Colonic mucosa (tissue), 4 donors: ENCODE measurements around the gene TMA7. TPM values are rescaled to one million over a fixed set of nuclear protein-coding genes. Genes with fewer than 3 reads are reported as not detected.

Experiments used
- DNase-seq: peaks from one replicate; pipeline ENCODE4 v3.0.0-alpha.2; 2020
- H3K27ac ChIP-seq: fragments of 200-600 bp; one replicate; pipeline ENCODE4 v1.8.0; 2021
- H3K27me3 ChIP-seq: fragments of 200-600 bp; one replicate; pipeline ENCODE4 v1.8.0; 2021
- H3K36me3 ChIP-seq: fragments of 200-600 bp; one replicate; pipeline ENCODE4 v1.8.0; 2021
- H3K4me1 ChIP-seq: fragments of 200-600 bp; one replicate; pipeline ENCODE4 v1.8.0; 2021; ENCODE audit warnings: mild to moderate bottlenecking
- H3K4me3 ChIP-seq: fragments of 200-600 bp; one replicate; pipeline ENCODE4 v1.8.0; 2021
- H3K9ac ChIP-seq, 2 donors: one replicate each; pipeline ENCODE4 v1.7.0; 2013; ENCODE audit warnings: control low read depth in 2 of 2, low read depth in 2 of 2, low read length in 2 of 2
- H3K9me3 ChIP-seq: fragments of 200-600 bp; one replicate; pipeline ENCODE4 v1.8.0; 2021
- CTCF ChIP-seq: fragments of 200-600 bp; IDR thresholded peaks from one replicate; pipeline ENCODE4 v1.8.0; 2022; ENCODE audit warnings: antibody characterized with exemption, mild to moderate bottlenecking
- intact Hi-C: fragments of 100-400 bp; cut with DNase I; formaldehyde crosslinking; loops from one replicate; pipeline ENCODE4 v1.14.1; 2022
- total RNA-seq, 2 donors: library from RNA; stranded (reverse); fragmentation: NEBNext Ultra II Directional in 1 of 2; extraction: Animal tissue kit (Norgen Biotek cat#: 25700) in 1 of 2; gene quantifications; one replicate each; pipeline ENCODE4 v1.2.1, GENCODE V29; 2021
- donor health status: healthy.
- donor health status: DM: no; HTN: no; CAD: no.
- donor health status: DM: no; HTN: no; CAD: no.

TMA7 gene
- total RNA-seq, result 100 to 1,000 TPM; 185 to 259 TPM

- peak; percentile 99 for DNase-seq
- Histone ChIP-seq H3K36me3 (no peaks in the 10 kb centered on the region), H3K27ac (peak within 1 kb of the TSS; percentile 83), H3K27me3 (no peaks in the 10 kb centered on the region), H3K9me3 (no peaks in the 10 kb centered on the region), H3K9ac (peak within 1 kb of the TSS; percentile 93 to 94), H3K4me1 (peaks cover 8% of the 10 kb centered on the region), H3K4me3 (peak within 1 kb of the TSS; percentile 77)
- TF ChIP-seq CTCF, result no peak
- intact Hi-C loops, result loop anchor here (5.0 kb wide), 1 partner anchor 248 kb away; no protein-coding TSS in a partner anchor
Observed at GRCh38 chr3:48439820-48440589, at the start of gene TMA7, which contains the start of gene CCDC51. Gene TMA7 (plus strand): TSS chr3:48440257. CDS start chr3:48440297, 40 bp downstream. Gene CCDC51 (minus strand): TSS chr3:48440119. CDS start chr3:48435128, 4,991 bp downstream.

- H3K4me3 ChIP-seq, result no peak overlapping the region
- no peaks in the 10 kb centered on the region for H3K27me3 ChIP-seq
- H3K36me3 ChIP-seq, result no peaks in the 10 kb centered on the region
- no peak for DNase-seq
- H3K9me3 ChIP-seq, result no peaks in the 10 kb centered on the region
- no peaks in the 10 kb centered on the region for H3K4me1 ChIP-seq
- intact Hi-C loops, result no loop called here
- H3K27ac ChIP-seq, result no peak overlapping the region
- TF ChIP-seq CTCF, result no peak
- no peak overlapping the region for H3K9ac ChIP-seq
Observed at GRCh38 chr3:48394391-48394790, 45.7 kb upstream of the TMA7 start.

- intact Hi-C loops, result no loop called here
- TF ChIP-seq CTCF, result no peak
- no peak for DNase-seq
- Histone ChIP-seq H3K4me1 (no peaks in the 10 kb centered on the region), H3K4me3 (no peak overlapping the region), H3K27me3 (no peaks in the 10 kb centered on the region), H3K36me3 (no peaks in the 10 kb centered on the region), H3K9me3 (no peaks in the 10 kb centered on the region), H3K27ac (no peak overlapping the region), H3K9ac (no peak overlapping the region)
Observed at GRCh38 chr3:48395714-48396113, 44.3 kb upstream of the TMA7 start.

- H3K36me3 ChIP-seq, result no peaks in the 10 kb centered on the region
- no peaks in the 10 kb centered on the region for H3K4me1 ChIP-seq
- TF ChIP-seq CTCF, result no peak
- no peak for DNase-seq
- H3K27me3 ChIP-seq, result no peaks in the 10 kb centered on the region
- no peak overlapping the region for H3K9ac ChIP-seq
- intact Hi-C loops, result no loop called here
- no peak overlapping the region for H3K4me3 ChIP-seq
- no peaks in the 10 kb centered on the region for H3K9me3 ChIP-seq
- no peak overlapping the region for H3K27ac ChIP-seq
Observed at GRCh38 chr3:48397767-48398681, 42.0 kb upstream of the TMA7 start.

GRCh38 chr3:48398701-48399386, 41.2 kb upstream of the TMA7 start:
- no peaks in the 10 kb centered on the region for H3K9me3 ChIP-seq
- peak overlapping the region in 1 of 2 donors; percentile 35 for H3K9ac ChIP-seq
- H3K27ac ChIP-seq, result no peak overlapping the region
- intact Hi-C loops, result no loop called here
- no peak for TF ChIP-seq CTCF
- H3K36me3 ChIP-seq, result no peaks in the 10 kb centered on the region
- DNase-seq, result no peak
- H3K27me3 ChIP-seq, result no peaks in the 10 kb centered on the region
- H3K4me1 ChIP-seq, result no peaks in the 10 kb centered on the region
- H3K4me3 ChIP-seq, result no peak overlapping the region
